ENCODE data around the gene SETD2.
"Not testable (repeated sequence)": the region's sequence is repeated elsewhere in the genome, so short reads cannot be mapped to it uniquely, and the experiment has no call there.

Gene SETD2

GRCh38 chr3:47057212-47057671 is 106.7 kb downstream of the SETD2 start:
- Histone ChIP-seq H3K4me3 (ENCODE audit: low read length) (no peak overlapping the region), H3K27me3 (ENCODE audit: control insufficient read depth, insufficient read depth, low read length) (no peaks in the 10 kb centered on the region), H3K9ac (ENCODE audit: low read length) (no peak overlapping the region), H3K36me3 (ENCODE audit: control insufficient read depth, low read depth, low read length) (peaks cover 19% of the 10 kb centered on the region), H3K9me3 (ENCODE audit: control insufficient read depth, low read depth, low read length) (no peaks in the 10 kb centered on the region), H3K4me1 (ENCODE audit: control insufficient read depth, low read depth, low read length) (no peaks in the 10 kb centered on the region), H3K27ac (ENCODE audit: low read length) (no peak overlapping the region)

- no peak overlapping the region for H3K9ac ChIP-seq (ENCODE audit: low read length)
- no peaks in the 10 kb centered on the region for H3K27me3 ChIP-seq (ENCODE audit: control insufficient read depth, insufficient read depth, low read length)
- no peak overlapping the region for H3K4me3 ChIP-seq (ENCODE audit: low read length)
- H3K36me3 ChIP-seq (ENCODE audit: control insufficient read depth, low read depth, low read length): peaks cover 19% of the 10 kb centered on the region
- H3K4me1 ChIP-seq (ENCODE audit: control insufficient read depth, low read depth, low read length): no peaks in the 10 kb centered on the region
- no peak overlapping the region for H3K27ac ChIP-seq (ENCODE audit: low read length)
- H3K9me3 ChIP-seq (ENCODE audit: control insufficient read depth, low read depth, low read length): no peaks in the 10 kb centered on the region
Measured at GRCh38 chr3:47056705-47057104, 107.2 kb downstream of the SETD2 start.

- no peaks in the 10 kb centered on the region for H3K4me1 ChIP-seq (ENCODE audit: control insufficient read depth, low read depth, low read length)
- no peak overlapping the region for H3K4me3 ChIP-seq (ENCODE audit: low read length)
- H3K9ac ChIP-seq (ENCODE audit: low read length): no peak overlapping the region
- H3K36me3 ChIP-seq (ENCODE audit: control insufficient read depth, low read depth, low read length): peaks cover 9% of the 10 kb centered on the region
- no peaks in the 10 kb centered on the region for H3K9me3 ChIP-seq (ENCODE audit: control insufficient read depth, low read depth, low read length)
- H3K27ac ChIP-seq (ENCODE audit: low read length): no peak overlapping the region
- H3K27me3 ChIP-seq (ENCODE audit: control insufficient read depth, insufficient read depth, low read length): no peaks in the 10 kb centered on the region
Measured at GRCh38 chr3:47054412-47054811, 109.5 kb downstream of the SETD2 start.

GRCh38 chr3:47047673-47048072 is 116.2 kb downstream of the SETD2 start:
- Histone ChIP-seq H3K9me3 (ENCODE audit: control insufficient read depth, low read depth, low read length) (no peaks in the 10 kb centered on the region), H3K4me3 (ENCODE audit: low read length) (no peak overlapping the region), H3K9ac (ENCODE audit: low read length) (no peak overlapping the region), H3K27ac (ENCODE audit: low read length) (no peak overlapping the region), H3K27me3 (ENCODE audit: control insufficient read depth, insufficient read depth, low read length) (no peaks in the 10 kb centered on the region), H3K36me3 (ENCODE audit: control insufficient read depth, low read depth, low read length) (peaks cover 9% of the 10 kb centered on the region), H3K4me1 (ENCODE audit: control insufficient read depth, low read depth, low read length) (no peaks in the 10 kb centered on the region)

- Histone ChIP-seq H3K4me1 (ENCODE audit: control insufficient read depth, low read depth, low read length) (no peaks in the 10 kb centered on the region), H3K27ac (ENCODE audit: low read length) (no peak overlapping the region), H3K9me3 (ENCODE audit: control insufficient read depth, low read depth, low read length) (no peaks in the 10 kb centered on the region), H3K4me3 (ENCODE audit: low read length) (no peak overlapping the region), H3K27me3 (ENCODE audit: control insufficient read depth, insufficient read depth, low read length) (no peaks in the 10 kb centered on the region), H3K36me3 (ENCODE audit: control insufficient read depth, low read depth, low read length) (peaks cover 14% of the 10 kb centered on the region), H3K9ac (ENCODE audit: low read length) (no peak overlapping the region)
Measured at GRCh38 chr3:47047069-47047468, 116.8 kb downstream of the SETD2 start.

- Histone ChIP-seq H3K27ac (ENCODE audit: low read length) (no peak overlapping the region), H3K36me3 (ENCODE audit: control insufficient read depth, low read depth, low read length) (peaks cover 45% of the 10 kb centered on the region), H3K27me3 (ENCODE audit: control insufficient read depth, insufficient read depth, low read length) (no peaks in the 10 kb centered on the region), H3K9ac (ENCODE audit: low read length) (no peak overlapping the region), H3K4me1 (ENCODE audit: control insufficient read depth, low read depth, low read length) (no peaks in the 10 kb centered on the region), H3K4me3 (ENCODE audit: low read length) (no peak overlapping the region), H3K9me3 (ENCODE audit: control insufficient read depth, low read depth, low read length) (no peaks in the 10 kb centered on the region)
Measured at GRCh38 chr3:47042231-47042791, 121.6 kb downstream of the SETD2 start.

- no peaks in the 10 kb centered on the region for H3K4me1 ChIP-seq (ENCODE audit: control insufficient read depth, low read depth, low read length)
- H3K27ac ChIP-seq (ENCODE audit: low read length): no peak overlapping the region
- H3K9ac ChIP-seq (ENCODE audit: low read length): no peak overlapping the region
- H3K9me3 ChIP-seq (ENCODE audit: control insufficient read depth, low read depth, low read length): no peaks in the 10 kb centered on the region
- no peaks in the 10 kb centered on the region for H3K27me3 ChIP-seq (ENCODE audit: control insufficient read depth, insufficient read depth, low read length)
- no peak overlapping the region for H3K4me3 ChIP-seq (ENCODE audit: low read length)
- H3K36me3 ChIP-seq (ENCODE audit: control insufficient read depth, low read depth, low read length): peaks cover 53% of the 10 kb centered on the region
Measured at GRCh38 chr3:47041114-47041513, 122.8 kb downstream of the SETD2 start.

- not testable (repeated sequence) for H3K9ac ChIP-seq (ENCODE audit: low read length); H3K4me3 ChIP-seq (ENCODE audit: low read length); H3K4me1 ChIP-seq (ENCODE audit: control insufficient read depth, low read depth, low read length); H3K9me3 ChIP-seq (ENCODE audit: control insufficient read depth, low read depth, low read length); H3K27me3 ChIP-seq (ENCODE audit: control insufficient read depth, insufficient read depth, low read length); H3K27ac ChIP-seq (ENCODE audit: low read length)
- peaks cover 61% of the 10 kb centered on the region for H3K36me3 ChIP-seq (ENCODE audit: control insufficient read depth, low read depth, low read length)
Measured at GRCh38 chr3:47037302-47037701, 126.6 kb downstream of the SETD2 start.

GRCh38 chr3:47036145-47036544 is 127.8 kb downstream of the SETD2 start:
- Histone ChIP-seq H3K9ac (ENCODE audit: low read length) (no peak overlapping the region), H3K4me1 (ENCODE audit: control insufficient read depth, low read depth, low read length) (no peaks in the 10 kb centered on the region), H3K9me3 (ENCODE audit: control insufficient read depth, low read depth, low read length) (no peaks in the 10 kb centered on the region), H3K27me3 (ENCODE audit: control insufficient read depth, insufficient read depth, low read length) (no peaks in the 10 kb centered on the region), H3K36me3 (ENCODE audit: control insufficient read depth, low read depth, low read length) (peaks cover 53% of the 10 kb centered on the region), H3K27ac (ENCODE audit: low read length) (no peak overlapping the region), H3K4me3 (ENCODE audit: low read length) (no peak overlapping the region)

GRCh38 chr3:47035645-47036044 is 128.3 kb downstream of the SETD2 start:
- Histone ChIP-seq H3K36me3 (ENCODE audit: control insufficient read depth, low read depth, low read length) (peaks cover 49% of the 10 kb centered on the region), H3K9me3 (ENCODE audit: control insufficient read depth, low read depth, low read length) (no peaks in the 10 kb centered on the region), H3K9ac (ENCODE audit: low read length) (no peak overlapping the region), H3K27ac (ENCODE audit: low read length) (no peak overlapping the region), H3K4me1 (ENCODE audit: control insufficient read depth, low read depth, low read length) (no peaks in the 10 kb centered on the region), H3K27me3 (ENCODE audit: control insufficient read depth, insufficient read depth, low read length) (no peaks in the 10 kb centered on the region), H3K4me3 (ENCODE audit: low read length) (no peak overlapping the region)

- Histone ChIP-seq H3K4me3 (ENCODE audit: low read length) (no peak overlapping the region), H3K36me3 (ENCODE audit: control insufficient read depth, low read depth, low read length) (peaks cover 42% of the 10 kb centered on the region), H3K4me1 (ENCODE audit: control insufficient read depth, low read depth, low read length) (no peaks in the 10 kb centered on the region), H3K9ac (ENCODE audit: low read length) (no peak overlapping the region), H3K9me3 (ENCODE audit: control insufficient read depth, low read depth, low read length) (no peaks in the 10 kb centered on the region), H3K27me3 (ENCODE audit: control insufficient read depth, insufficient read depth, low read length) (no peaks in the 10 kb centered on the region), H3K27ac (ENCODE audit: low read length) (no peak overlapping the region)
Measured at GRCh38 chr3:47034868-47035489, 128.9 kb downstream of the SETD2 start.

GRCh38 chr3:47031041-47031440 is 132.9 kb downstream of the SETD2 start:
- not testable (repeated sequence) for H3K4me3 ChIP-seq (ENCODE audit: low read length); H3K27ac ChIP-seq (ENCODE audit: low read length); H3K9me3 ChIP-seq (ENCODE audit: control insufficient read depth, low read depth, low read length); H3K27me3 ChIP-seq (ENCODE audit: control insufficient read depth, insufficient read depth, low read length); H3K4me1 ChIP-seq (ENCODE audit: control insufficient read depth, low read depth, low read length); H3K9ac ChIP-seq (ENCODE audit: low read length)
- H3K36me3 ChIP-seq (ENCODE audit: control insufficient read depth, low read depth, low read length): peaks cover 23% of the 10 kb centered on the region

Measured in iPS-18a (cell line).